GM19463 (cell line): ENCODE data around the gene ARL6IP4.

ENCODE experiments used
- ATAC-seq: cut with Tn5 transposase; IDR thresholded peaks from one replicate; pipeline ENCODE4 v1.9.1; 2021; ENCODE audit warnings: mild to moderate bottlenecking, moderate library complexity; ENCODE audit not compliant: unreplicated experiment

The ARL6IP4 gene

DNA sequence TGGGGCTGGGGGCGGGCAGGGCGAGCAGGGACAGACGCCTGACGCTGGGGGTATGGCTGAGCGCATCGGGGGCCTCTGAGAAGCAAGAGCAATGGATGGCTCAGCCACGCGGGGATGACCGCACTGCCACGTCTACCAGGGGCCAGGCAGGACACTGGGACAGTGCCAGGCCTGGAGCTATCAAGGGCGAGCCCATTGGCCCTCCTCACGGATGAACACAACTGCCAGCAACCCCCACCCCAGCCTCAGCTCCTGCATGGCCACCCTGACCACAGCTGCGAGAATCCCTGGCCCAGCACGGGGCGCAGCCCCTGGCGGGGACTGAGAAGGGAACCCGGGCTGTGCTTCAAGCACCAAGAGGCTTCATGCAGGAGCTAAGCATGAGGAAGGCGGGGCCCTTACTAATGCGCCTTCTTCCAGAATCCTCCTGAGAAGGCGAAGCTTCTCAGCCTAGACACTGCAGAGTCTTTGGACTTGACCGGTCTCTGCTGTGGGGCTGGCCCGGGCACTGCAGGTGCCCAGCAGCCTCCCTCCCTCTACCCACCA, 9.5 kb downstream of the ARL6IP4 start:
- no peak for ATAC-seq

DNA sequence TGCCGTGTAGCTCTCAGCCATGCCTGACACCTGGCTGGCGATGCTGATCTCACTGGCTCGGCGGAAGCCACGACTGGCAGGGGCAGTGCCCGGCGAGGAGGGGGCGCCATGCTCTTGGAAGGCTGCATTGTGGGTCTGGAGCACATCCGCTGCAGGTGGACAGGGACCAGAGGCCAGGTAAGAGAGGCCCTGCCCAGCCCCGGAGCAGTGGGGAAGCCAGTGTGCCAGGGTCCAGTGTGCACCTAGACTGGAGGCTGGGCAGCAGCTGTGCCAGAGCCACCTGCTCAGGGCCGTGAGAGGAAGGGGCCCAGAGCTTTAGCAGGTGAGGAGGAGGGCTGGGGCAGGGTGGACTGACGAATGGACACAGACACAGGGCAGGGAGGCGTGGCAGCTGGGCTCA, 10.1 kb downstream of the ARL6IP4 start:
- ATAC-seq = no peak

DNA sequence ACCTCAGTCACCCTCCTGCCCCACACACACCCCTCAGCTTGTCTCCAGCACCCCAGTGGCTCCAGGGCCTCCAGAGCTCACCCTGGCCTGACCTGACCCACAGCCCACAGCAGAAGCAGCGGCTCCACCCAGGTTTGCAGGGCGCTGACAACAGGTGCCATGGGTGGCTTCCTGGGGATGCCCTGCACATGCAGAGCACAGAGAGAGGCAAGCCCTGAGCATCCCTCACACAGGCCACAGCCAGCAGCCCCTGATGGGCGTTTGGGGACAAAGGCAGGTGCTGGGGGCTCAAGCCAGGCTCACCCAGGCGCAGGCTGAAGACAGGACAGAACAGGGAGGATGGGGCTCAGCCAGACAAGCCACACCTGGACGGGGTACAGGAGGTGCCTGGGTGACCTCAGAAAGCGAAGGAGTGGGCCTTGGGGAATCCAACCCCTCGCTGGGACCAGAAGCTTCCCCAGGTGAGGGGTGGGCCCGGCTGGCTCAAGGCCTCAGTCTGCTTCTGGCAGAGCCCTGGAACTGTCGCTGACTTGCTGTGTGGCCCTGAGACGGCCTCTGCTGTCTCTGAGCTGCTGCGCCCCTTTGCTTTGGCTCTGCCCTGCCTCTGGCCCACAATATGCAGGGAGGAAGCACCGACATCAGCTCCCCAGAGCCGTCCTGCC, 10.6 kb downstream of the ARL6IP4 start:
- ATAC-seq = no peak

DNA sequence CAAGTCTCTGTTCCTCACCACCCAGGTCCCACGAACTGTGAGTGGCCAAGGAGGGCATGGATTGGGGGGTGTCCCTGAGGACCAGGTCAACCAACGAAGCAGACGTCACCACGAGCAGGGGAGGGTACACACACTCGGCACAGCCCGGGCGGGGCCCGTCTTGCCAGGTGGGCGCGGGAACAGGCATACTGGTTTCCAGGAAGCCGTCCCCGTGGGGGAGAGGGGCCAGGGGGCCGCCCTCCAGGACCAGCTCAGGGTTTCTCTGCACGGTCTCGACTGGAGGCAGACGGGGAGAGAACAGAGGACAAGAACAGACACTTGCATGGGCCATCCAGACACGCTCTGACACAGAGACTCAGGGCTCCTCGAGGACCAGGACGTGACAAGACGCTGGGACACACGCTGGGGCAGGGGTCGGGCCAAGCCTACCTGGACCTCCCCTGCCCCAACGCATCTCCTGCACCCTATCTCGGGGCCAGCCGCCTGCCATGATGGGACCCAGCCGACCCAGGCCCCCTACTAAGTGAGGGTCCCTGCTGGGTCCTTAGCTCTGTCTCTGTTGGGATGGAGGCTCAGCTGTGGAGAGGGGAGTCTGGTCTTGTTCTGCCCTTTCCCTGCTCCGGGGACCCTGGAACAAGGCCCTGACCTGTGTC, 11.3 kb downstream of the ARL6IP4 start:
- no peak for ATAC-seq

DNA sequence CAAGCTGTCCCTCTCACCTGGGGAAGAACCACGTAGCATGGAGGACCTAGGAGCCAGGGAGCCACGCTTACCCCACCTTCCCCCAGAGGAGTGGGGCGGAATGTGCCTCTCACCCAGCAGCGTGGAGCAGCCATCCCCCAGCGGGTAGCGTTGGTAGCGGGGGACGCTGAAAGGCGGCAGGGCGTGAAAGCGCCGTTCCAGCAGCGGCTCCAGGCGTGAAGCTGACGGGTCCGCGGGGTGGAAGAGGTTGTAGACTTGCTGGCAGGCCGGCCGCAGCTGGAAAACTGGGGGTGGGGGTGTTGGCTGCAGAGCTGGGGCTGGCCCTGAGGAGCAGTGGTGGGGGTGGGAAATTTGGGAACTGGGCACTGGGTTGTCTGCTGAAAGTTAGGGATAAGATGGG, 11.9 kb downstream of the ARL6IP4 start:
- ATAC-seq = no peak

DNA sequence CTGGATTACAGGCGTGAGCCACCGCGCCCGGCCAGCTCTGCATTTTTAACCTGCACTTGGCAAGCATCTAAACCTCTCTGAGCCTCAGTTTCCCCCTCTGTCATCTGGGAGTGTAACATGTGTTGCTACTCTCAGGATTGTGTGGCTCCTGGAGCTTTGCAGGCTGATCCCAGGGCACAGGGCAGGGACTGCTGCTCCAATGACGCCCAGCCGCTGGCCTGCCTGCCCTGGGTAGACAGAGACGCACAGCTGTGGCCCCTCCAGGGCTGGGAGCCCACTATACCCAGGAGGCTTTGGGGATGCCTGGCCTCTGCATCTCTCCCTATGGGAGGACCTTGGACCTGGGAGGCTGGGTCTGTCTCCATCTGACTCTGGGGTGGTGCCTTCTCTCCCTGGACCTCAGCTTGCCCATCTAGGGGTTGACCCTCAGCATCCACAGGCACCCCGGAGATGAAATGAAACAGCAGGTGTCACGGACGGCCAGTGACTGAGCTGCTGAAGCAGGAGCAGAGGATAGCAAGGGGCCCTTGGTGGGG, 13.7 kb downstream of the ARL6IP4 start:
- ATAC-seq = no peak

DNA sequence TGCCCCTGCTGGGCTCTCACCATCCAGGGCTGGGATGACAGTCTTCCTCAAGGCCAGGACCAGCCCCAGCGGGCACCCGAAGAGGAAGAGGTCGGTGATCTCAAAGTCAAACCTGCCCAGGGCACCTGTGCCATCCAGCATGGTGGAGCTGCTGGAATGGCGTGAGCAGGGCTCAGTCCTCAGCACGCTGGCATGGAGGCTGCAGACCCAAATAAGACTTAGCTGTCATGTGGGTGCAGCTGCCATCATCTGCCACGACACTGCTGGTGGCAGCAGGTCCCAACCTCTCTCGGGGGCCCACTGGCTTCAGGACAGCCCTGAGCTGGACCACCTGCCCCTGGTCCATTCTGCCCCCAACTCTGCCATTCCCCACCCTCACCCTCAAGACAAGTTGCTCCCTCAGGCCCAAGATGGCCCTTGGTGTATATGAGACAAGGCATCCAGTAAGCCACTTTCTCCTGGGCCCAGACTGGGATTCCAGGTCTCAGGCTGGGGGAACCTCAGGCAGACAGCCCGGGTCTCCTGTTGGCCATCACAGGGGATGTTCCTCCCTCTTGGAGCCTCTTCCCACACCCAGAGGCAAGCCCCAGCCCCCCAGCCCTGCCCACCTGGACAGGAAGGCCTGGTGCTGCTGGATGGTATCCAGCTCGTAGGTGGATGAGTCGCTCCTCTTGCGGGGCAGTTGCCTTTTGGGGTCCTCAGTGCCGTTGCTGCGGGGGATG, 14.5 kb downstream of the ARL6IP4 start:
- ATAC-seq = no peak

GRCh38 chr12:122995503-122996187, 15.2 kb downstream of the ARL6IP4 start:
- ATAC-seq = no peak

DNA sequence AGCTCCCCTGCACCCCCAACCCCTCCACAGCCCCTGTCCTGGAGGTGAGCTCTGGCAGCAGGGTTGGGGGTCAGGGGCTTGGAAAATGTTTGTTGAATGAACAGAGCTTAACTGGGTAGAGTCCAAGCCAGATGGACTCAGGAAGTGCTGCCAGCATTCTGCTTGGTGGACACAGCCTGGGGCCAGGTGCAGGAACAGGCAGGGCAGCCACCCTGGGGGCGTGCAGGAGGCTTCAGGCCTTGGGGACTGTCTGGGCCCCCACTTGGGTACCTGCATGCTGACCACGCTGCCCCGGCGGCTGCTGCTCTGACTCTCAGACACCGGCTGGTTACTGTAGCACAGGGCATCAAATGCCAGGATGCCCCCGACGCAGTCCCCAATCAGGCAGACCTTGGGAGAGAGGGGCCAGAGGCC, 15.7 kb downstream of the ARL6IP4 start:
- no peak for ATAC-seq

GRCh38 chr12:122996621-122997342, 16.3 kb downstream of the ARL6IP4 start:
- no peak for ATAC-seq

GRCh38 chr12:122997343-122998250, 17.1 kb downstream of the ARL6IP4 start:
- ATAC-seq = no peak

GRCh38 chr12:122998316-122998715, 17.8 kb downstream of the ARL6IP4 start:
- no peak for ATAC-seq

DNA sequence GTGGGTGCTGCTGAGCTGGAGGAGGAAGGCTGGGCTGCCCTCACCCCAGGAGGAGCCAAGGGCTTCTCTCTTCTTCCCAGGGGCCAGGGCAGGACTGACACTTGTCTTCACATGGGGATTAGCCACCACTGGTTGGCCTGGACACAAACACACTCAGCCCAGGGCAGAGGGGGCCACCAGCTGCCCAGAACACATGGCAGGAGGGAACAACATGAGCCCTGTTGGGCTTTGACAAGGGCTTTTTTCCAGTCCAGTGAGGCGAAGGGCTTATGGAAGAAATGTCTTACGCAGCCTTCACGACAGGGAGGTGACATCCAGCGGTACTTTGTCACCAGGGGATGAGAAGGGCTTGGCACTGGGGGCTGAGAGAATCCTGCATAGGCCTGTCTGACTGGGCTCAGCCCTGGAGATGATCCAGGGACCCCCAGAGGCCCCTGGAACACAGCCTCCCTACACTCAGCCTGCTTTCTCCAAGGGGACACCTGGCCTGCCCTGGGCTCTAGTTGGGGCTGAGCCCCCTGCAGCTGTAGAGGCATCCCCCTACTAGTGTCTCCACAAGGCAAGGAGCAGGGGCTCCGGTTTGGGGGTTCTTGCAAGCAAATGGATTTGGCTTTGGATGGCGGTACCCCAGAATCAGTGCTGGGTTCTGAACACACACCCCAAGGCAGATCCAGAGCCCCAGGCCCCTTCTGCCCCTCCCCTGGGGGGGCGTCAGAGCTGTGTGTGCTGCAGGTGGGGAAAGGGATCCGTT, 18.9 kb downstream of the ARL6IP4 start:
- no peak for ATAC-seq

GRCh38 chr12:122999986-123000420, 19.5 kb downstream of the ARL6IP4 start:
- no peak for ATAC-seq

DNA sequence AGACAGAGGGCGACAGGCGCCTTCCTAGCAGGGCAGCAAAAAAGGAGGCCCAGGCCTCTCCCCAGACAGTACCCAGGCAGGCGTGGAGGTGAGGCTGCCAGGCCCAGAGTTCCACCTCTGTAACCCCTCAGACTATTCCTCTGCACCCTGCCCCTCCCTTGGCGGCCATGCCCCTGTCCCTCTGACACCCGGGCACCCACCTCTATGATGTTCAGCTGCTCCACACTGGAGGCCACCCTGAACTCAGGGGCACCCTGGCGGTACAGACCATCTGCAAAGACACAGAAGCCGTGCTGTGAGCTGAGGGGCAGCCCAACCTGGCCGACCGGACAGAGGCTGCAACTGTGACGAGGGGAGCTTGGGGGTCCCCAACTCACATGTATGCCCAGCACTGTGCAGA, 20.1 kb downstream of the ARL6IP4 start:
- no peak for ATAC-seq

DNA sequence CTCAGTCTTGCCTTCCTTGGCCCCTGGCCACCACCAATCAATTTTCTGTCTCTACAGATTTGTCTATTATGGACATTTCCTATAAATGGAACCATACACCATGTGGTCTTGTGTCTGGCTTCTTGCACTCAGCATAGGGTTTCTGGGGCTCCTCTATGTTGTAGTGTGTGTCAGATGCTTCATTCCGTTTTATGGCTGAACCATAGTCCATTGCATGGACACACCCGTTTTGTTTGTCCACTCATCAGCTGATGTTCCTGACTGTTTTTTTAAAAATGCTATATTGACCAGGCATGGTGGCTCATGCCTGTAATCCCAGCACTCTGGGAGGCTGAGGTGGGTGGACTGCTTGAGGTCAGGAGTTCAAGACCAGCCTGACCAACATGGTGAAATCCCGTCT, 21.0 kb downstream of the ARL6IP4 start:
- ATAC-seq = no peak

DNA sequence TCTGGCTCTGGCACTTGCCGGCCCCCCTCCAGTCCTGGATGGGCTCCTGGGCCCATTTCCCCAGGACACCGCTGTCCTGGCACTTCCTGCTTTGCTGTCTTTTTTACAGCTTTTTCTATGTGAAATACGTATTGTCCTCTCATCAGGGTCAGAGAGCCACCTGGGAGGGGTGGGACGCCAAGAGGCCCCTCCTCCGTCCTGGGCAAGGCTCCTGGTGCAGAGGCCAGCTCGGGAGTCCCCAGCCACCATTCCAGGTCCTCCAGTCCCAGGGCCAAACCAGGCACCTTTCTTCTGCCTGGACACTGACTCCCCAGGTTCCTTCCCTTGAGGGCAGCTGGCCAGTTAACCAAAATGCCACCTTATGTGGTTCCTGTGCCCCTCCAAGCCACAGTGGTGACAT, 22.8 kb downstream of the ARL6IP4 start:
- no peak for ATAC-seq

DNA sequence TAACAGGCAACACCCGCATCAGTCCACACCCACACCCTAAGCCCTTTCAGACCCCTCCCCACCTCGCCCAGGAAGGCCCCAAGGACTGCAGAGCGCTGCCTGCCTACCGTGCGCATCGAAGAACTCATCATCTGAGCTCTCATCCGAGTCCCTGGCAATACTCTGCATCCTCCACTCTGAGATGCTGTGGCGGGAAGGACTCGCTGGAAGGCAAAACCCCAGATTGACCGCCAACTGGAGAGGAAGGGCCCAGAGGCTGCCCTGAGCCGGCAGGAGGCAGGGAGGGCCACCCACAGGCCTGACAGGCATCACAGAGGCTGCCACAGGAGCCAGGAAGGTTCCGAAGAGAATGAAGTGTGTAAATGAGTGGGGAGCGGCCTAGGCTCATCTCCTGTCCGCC, 23.8 kb downstream of the ARL6IP4 start:
- ATAC-seq = no peak
